ENCODE data around the gene LPCAT2.

GRCh38 chr16:55605754-55606336, 97.0 kb downstream of the LPCAT2 start:
- no peak for TF ChIP-seq ZNF703 (CRISPR knock-in tag; IDR thresholded peaks at IDR 0.05; ENCODE audit: borderline replicate concordance)
- TF ChIP-seq PBX3 (CRISPR knock-in tag; IDR thresholded peaks at IDR 0.05; ENCODE audit: borderline replicate concordance), result no peak
- TF ChIP-seq ATF7 (IDR thresholded peaks at IDR 0.05), result no peak
- no peak for TF ChIP-seq ATF7 (CRISPR knock-in tag; IDR thresholded peaks at IDR 0.05)
- no peak for TF ChIP-seq NFKB2 (CRISPR knock-in tag; IDR thresholded peaks at IDR 0.05; ENCODE audit: borderline replicate concordance)
- no peak for TF ChIP-seq RAD21 (CRISPR knock-in tag; IDR thresholded peaks at IDR 0.05)
- no peak for TF ChIP-seq POLR2AphosphoS5 (IDR thresholded peaks at IDR 0.05; ENCODE audit: low read depth, low read length)

All from HepG2 (cell line).